Activated T-cell treated with anti-CD3 and anti-CD28 coated beads for 4 hours (primary cell): Measurements from ENCODE around the gene DNAJC8.
A peak's percentile ranks its signal among the peaks of the same experiment; 100 is the strongest.

ENCODE experiments used
- DNase-seq: peaks from one replicate; pipeline ENCODE4 v3.0.0-alpha.2; 2020

The DNAJC8 gene

DNA sequence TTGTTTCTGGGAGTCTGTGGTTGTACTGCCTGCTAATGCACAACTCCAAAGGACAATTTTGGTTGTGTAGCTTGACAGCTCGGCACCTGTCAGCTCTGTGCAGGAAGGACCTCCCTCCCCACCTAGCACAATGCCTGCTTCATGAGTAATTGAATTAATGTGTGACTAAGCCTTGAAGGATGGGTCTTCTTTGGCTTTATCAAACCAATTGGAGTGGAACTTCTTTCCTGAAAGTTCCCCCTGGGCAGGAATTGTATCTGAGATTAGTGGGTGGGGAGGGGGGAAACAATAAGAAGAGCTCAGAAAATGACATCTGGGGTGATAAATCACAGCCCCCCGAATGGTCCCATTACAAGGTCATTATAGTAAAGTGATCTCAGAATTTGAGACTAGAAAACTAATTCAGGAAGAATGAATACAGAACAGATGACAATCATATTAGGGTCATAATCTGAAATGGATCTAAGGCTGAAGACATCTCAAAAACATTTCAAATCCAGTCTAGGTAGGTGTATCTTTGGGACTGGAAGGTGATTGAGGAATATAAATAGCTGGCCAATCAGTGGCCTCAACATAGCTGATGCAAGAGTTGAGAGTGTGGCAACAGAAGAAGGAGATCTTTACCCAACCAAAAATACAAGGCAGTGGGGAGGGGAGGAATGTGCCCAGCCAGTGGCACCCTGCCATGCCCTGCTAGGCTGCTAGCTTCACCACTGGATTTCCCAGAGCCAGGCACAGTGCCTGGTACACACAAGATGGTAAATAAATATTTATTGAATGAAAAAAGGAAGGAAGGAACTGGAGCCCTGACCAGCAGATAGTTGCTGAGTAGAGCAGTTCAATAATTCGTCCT, 16.4 kb upstream of the DNAJC8 start:
- DNase-seq, result no peak

DNA sequence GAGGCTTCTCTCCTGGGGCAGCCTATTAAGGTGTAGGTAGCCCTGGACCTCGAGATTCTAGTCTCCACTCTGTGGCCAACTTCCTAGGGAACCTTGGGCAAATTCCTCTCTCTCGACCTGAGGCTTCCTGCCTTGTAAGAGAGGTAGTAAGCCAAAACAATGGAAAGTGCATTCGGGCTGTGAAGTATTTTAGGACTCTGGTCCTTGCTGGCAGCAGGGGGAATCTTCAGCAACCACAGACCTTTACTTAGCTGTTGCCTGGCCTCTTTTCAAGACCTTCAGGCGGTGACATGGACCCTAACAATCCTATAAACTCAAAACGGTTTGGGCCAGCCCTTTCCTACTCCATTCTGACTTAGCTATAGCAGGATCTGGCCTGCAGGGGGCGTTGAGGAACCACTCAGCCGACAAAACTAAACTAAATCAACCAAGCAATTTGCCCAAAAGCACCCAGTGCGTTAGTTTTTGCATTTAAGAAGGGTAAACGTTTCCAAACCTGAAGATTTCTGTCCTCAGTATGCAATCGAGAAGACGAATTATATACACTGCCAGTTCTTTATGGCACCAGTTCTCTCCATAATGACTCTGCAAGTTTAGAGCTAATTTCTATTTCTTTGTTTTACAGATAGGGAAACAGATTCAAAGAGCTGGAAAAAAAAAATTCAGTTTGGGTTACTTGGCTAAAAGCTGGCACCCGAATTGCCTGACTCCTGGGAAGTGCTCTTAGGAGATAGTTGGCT, 15.6 kb upstream of the DNAJC8 start:
- peak; percentile 73 for DNase-seq

DNA sequence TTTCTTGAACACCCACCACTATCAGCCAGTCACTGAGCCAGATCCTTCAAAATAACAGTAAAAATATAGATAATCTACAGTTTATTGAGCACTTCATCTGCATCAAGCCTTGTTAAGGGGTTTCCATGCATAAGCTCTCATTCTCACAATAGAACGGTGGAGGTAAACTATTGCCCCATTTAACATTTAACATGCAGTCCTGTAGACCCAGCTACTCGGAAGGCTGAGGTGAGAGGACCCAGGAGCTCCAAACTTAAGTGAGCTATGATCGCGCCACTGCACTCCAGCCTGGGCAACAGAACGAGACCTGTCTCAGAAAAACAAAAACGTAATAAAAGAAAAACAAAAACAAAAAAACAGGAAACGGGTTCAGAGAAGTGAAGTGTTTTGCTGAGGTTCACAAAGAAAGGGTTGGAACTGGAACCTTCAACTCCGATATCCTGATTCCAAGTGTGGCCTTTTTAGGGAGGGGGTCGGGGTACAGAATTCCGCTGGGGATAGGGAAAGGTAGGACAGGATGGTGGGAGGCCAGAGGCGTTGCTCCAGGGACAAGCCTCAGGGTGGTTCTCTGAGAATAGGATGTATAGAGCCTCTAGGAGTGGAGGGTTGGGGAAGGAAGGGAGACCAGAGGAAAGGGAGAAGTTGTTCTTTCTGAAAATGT, 14.9 kb upstream of the DNAJC8 start:
- DNase-seq, result no peak

DNA sequence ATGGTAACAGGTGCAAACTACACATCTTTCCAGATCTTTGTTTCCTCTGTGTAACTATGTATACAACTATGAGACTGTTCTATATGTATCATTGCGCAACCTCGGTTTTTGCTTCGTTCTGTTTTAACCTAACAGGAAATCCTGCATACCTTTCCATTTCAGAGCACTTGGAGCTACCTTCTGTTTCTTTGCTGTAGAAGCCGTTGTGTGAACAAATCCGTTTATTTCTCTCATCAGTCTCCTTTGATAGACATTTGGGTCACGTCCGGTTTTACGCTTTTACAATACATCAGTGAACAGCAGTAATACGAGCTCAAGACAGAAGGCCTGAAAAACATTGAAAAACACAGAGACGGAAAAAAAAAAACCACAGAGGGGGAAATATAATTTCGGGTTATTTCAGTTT, 13.6 kb upstream of the DNAJC8 start:
- DNase-seq, result no peak

DNA sequence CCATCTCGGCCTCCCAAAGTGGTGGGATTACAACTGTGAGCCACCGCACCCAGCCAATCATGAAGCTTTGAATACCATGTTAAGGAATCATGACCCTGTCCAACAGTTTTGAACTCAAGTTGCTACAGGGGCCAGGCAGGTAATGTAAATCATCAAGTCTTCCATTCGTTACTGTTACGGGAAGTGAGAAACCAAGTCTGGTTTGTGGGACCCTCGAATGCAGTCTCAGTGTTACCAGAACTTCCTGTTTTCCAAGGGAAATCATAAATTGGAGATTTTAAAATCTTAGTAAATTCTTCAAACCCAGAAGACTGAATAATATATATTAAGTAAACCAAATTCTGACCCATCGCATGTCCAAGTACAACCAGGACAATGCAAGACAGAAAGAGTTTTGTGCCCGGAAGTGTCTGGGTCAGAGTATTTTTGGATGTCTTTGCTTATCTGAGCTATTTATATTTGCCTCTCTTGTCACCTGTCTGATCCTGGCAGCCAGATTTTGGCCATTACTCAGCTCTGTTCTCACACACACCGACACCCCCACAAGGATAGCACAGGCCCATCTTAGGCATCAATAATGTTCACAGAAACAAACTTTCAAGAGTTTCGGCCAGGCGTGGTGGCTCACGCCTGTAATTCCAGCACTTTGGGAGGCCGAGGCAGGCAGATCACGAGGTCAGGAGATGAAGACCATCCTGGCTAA, 11.9 kb upstream of the DNAJC8 start:
- no peak for DNase-seq

DNA sequence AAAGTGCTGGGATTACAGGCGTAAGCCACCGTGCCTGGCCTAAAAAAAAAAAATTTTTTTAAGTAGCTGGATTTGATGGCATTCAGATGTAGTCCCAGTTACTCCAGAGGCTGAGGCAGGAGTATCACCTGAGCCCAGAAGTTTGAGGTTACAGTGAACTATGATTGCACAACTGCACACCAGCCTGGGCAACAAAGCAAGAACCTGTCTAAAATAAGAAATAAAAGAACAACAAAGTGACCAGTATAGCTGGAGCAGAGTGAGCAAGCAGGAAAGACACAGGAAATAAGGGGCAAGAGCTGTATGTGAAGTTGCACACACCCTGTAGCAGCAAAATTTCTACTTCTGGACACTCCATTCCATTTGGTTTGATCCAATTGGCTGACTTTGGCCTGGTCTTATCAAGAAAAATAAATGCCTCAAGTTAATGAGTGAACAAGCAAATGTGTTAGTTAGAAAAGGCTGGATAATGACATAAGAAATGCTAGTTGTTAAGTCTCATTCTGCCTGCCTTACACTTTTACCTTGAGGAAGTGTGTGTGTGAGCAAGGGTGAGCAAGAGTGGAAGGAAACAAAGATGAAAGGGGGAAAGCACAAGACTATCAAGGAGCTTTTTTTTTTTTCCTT, 11.0 kb upstream of the DNAJC8 start:
- DNase-seq, result no peak

DNA sequence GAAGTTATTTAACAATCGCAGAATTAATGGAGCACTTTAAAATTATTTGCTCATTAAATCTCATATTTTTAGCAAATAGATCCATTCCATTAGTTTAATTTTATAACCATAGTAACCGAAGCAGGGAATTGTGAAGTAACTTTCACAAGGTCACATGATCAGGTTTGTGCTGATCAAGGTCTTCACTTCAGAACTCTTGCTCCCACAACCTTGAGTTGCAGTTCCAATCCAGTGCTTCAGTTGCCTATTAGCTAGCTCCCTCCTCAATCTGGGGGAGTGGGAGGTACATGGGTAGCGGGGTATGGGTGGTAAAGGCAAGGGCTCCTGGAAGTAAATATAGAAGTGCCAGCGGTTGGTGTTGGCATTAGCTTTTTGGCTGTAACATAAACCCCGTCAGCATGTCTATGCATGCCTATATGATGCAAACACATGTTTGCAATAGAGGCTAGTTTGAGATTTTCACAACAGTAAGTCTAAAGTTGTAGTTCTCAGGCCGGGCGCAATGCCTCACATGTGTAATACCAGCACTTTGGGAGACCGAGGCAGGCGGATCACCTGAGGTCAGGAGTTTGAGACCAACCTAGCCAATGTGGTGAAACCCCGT, 8.9 kb upstream of the DNAJC8 start:
- no peak for DNase-seq

DNA sequence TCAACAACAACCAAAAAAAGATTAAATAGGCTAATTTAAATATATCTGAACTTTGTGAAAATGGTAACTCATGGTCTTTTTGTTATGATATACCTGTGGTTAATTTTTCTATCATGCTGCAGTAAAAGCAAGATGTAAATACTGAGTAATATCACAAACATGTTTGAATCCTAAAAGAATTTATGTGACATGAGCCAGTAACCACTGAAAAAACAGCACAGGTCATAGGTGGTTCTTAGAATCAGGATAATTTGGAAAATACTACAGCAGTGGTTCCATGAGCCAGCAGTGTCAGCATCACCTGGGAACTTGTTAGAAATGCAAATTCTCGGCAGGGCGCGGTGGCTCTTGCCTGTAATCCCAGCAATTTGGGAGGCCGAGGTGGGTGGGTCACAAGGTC, 7.2 kb upstream of the DNAJC8 start:
- no peak for DNase-seq

DNA sequence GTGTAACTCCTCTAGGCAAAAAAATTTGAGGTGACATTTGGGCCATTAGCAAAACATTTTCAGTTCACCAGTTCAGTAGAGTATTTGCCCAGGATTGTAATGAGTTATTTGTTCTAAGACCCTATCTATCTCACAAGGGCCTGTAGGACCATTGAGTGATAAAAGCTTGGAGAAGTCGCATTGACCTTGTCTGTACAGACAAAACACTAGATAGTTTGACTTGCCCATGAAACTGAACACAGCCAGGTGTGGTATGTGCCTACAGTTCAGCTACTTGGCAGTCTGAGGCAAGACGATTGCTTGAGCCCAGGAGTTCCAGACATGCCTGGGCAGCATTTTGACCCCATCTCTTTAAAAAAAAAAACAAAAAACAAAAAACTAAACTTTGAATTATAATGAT, 6.2 kb upstream of the DNAJC8 start:
- DNase-seq, result no peak

DNA sequence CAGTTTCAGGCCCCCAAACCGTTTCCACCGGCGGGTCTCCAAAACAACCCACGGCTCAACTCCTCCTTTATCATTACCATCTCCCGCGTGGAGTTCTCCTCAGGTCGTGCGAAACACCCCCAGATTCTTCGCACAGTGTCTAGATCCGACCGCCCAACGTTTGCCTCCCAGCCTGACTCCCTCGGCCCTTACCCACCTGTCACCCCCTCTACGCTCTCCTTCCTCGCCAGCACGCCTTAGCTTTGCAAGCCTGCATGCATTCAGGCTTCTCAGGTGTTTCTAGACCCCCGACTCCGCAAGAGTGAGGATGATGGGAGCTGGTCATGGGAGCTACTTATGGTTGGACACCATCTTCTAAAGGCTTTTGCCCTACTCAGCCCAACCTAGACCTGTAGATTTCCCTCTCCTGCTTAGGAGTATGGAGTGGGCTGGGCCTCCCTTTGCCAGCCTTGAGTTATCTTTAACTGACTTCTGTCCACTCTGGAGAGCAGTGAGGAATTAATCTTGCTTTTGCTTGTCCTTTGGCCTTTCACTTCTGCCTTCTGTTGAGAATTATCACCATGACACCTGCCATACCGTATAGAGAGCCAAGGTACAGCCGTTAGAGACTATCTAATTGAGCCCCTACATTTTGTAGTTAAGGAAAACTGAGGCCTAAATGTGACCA, 4.0 kb upstream of the DNAJC8 start:
- DNase-seq, result no peak

DNA sequence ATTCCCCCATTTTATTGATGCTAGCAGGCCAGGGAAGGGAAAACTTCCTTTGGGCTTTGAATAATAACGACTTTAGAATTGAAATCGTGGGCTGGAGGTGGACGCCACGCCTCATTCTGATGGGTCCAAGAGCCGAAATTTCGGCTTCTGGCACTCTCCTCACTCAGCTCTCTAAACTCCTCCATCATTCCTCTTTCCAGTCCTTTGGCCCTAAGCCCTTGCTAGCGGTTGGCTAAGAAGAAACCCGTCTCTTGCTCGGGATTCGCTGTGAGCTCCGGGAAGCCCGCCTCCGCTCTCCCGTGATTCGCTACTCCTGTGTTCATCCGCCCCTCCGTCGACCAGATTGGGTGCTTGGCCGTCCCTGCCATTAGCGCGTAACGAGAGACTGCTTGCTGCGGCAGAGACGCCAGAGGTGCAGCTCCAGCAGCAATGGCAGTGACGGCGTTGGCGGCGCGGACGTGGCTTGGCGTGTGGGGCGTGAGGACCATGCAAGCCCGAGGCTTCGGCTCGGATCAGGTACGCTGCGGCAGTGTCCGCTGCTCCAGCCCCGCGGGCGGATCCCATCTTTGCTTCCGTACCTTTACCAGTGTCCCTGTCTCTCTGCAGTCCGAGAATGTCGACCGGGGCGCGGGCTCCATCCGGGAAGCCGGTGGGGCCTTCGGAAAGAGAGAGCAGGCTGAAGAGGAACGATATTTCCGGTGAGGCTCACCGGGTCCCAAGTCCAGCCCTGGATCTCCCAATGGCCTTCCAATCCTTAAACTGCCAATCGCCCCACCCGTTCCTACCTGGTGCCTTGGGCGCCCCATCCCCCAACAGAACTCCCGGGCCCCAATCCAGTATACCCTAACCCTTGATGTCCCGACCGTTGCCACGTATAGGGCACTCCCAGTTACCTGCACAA, 3.2 kb upstream of the DNAJC8 start, which contains the start of gene ATP5IF1:
TSS of gene ATP5IF1 (plus strand) at position 370 of the 901 bp plus-strand sequence. CDS start at position 430, 60 bp downstream.
- DNase-seq, result peak; percentile 89

DNA sequence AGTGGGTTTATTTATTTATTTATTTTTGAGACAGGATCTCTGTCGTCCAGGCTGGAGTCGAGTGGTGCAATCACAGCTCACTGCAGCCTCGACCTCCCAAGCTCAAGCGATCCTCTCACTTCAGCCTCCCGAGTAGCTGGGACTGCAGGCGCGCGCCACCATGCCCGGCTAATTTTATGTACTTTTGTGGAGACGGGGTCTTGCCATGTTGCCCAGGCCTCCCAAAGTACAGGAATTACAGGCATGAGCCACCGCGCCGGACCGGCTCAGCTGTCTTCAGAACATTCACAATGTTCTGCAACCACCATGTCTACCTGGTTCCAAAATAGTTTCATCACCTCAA, 406 bp upstream of the DNAJC8 start:
- no peak for DNase-seq

DNA sequence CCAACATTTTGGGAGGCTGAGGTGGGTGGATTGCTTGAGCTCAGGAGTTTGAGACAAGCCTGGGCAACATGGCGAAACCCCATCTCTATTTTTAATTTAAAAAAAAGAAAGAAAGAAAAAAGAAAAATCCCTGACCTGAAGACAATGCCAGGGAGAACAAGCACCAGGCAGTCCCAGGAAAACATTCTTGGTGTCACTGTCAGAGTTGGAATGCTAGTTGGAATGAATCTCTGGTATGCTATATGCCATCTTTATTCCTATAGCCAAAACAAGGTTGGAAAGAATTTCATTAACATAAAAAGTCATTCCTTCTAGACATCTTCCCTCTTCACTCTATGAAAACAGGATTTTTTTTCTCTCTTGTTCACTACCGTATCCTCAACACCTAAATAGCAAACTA, 2.8 kb downstream of the DNAJC8 start:
- DNase-seq, result no peak

DNA sequence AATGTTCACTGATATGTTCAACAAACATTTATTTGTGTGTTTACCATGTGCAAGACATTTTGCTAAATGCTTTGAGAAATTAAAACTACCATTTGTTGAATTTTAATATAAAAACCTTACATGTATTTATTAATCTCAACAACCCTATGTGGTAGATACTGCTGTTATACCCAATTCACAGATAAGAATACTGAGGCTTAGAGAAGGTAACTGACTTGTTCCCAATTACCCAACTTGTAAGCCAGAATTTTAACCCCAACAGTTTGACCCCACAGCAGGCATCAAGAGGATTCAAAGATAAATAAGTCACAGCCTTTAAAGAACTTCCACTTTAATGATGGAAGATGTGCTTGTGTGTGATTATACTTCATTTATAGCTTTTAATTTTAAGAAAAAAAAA, 3.7 kb downstream of the DNAJC8 start:
- DNase-seq, result no peak

DNA sequence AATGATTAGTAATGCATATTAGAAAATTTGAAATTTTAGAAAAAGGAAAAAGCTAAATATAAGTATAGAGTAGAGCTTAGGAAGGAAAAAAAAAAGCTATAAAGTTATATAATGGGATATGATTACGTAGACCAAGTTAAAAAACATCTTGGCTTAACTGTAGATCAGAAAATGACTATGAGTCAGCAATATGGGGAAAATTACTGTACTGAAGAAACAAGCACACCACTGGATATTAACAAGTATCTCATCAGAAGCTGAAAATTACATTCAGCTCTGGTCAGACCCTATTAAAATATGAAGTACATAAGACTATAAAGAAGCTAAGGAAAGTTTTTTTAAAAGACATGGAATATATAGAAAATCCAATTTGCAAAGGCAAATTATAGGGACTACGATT, 19.5 kb downstream of the DNAJC8 start:
- no peak for DNase-seq

DNA sequence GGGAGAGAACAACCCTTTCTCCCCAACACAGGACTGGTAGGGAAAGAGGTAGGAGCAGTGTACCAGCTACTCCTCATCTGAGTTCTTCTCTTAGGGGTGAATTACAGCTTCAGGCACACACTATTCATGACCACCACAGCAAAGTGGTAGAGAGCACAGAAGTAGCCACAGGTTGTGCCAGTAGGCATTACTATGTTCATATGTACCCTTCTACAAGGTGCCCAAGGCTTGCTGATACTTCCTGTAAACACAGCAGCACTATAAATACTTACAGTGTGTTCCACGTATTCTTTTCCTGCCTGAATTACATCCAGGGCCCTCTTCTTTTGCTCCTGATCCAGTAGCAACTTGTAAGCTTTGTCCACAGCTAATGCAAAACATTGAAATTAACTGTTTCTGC, 23.1 kb downstream of the DNAJC8 start:
- no peak for DNase-seq

DNA sequence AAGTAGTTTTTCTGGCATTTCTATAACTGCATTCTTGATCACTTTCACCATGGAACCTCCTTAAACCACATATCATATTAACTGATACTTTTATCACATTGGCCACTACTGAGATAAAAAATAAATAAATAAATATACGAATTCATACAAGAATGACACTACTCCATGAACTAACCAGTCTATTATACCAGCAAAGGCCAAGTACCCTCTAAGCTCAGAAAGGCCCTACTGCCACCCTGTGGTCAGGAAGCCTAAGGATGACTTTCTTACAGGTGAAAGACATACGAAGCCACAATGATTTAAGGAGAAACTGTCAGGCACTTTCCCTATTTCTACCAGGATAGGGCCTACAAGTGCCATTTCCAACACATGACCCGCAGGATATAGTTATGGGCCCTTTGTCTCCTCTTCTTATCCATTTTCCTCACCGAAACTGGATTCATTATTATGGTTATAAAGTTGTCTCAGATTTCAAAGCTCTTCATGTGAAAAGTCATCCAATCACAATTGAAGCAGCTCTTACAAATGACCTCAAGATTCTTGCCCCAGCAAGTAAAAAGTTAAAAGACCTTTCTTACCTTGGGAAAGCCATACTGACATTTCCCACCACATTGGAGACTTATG, 23.9 kb downstream of the DNAJC8 start:
- DNase-seq, result peak; percentile 27

DNA sequence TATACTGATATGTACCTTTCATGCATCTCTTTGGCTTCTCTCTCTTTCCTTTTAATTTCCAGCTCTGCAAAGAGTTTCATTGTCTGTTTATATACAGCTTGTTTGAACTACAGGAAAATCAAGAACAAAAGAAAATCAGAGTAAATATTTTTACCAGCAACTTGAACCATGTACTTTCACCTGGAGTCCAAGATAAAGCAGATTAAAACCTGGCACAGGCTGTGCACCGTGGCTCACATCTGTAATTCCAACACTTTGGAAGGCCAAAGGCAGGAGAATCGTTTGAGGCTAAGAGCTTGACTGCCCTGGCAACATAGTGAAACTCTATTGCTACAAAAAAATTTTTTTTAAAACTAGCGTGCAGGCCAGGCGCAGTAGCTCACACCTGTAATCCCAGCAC, 27.6 kb downstream of the DNAJC8 start:
- no peak for DNase-seq

DNA sequence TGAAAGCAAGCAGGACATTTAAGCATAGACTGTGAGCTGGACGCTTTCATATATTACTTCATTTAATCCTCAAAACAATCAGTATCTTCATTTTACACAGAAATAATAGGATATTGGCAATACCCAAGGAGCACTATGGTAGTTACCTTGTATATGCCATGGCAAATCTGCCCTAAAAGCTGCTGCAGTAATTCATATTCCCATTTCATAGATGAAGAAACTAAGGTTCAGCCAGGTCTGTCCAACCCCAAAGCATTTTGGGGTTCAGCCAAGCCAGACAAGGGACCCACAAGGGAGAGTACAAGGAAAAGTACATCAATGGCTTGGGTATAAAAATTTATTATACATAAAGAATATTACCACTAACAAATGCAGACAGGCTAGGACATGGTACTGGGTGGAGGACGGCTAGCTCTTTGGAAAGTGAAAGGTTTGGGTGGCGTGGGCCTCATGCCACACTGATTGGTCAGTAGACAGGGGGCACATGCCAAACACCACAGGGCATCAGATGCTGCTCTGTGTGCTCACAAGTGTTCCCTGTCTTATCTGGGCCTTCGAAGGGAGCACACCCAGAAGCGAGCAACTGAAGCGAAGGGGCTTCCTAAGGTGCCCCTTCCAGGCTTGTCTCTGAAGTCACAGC, 32.5 kb downstream of the DNAJC8 start:
- no peak for DNase-seq
